ACC112 (cell line): ENCODE data around the gene SPECC1L.
A peak's percentile ranks its signal among the peaks of the same experiment; 100 is the strongest.
"Not testable (repeated sequence)": the region's sequence is repeated elsewhere in the genome, so short reads cannot be mapped to it uniquely, and the experiment has no call there.

Source experiments
- H2AFZ ChIP-seq: fragments of 200-600 bp; sonication (generic); one replicate; pipeline ENCODE4 v1.6.0; 2017; ENCODE audit warnings: antibody characterized with exemption, low read length; ENCODE audit not compliant: unreplicated experiment
- H3K27ac ChIP-seq: fragments of 200-600 bp; sonication (generic); 2 replicates; pipeline ENCODE4 v1.5.1; 2014; ENCODE audit warnings: low read depth, mild to moderate bottlenecking, antibody characterized with exemption, low read length, moderate library complexity
- H3K27me3 ChIP-seq: fragments of 200-600 bp; sonication (generic); 2 replicates; pipeline ENCODE4 v1.6.1; 2014; ENCODE audit warnings: mild to moderate bottlenecking, antibody characterized with exemption, low read length, moderate library complexity, mixed read lengths; ENCODE audit not compliant: insufficient read depth
- H3K36me3 ChIP-seq: fragments of 200-600 bp; sonication (generic); 2 replicates; pipeline ENCODE4 v1.6.1; 2016; ENCODE audit warnings: mild to moderate bottlenecking, antibody characterized with exemption, low read length, moderate library complexity, mixed read lengths; ENCODE audit not compliant: insufficient read depth
- H3K4me1 ChIP-seq: fragments of 200-600 bp; sonication (generic); one replicate; pipeline ENCODE4 v1.6.1; 2016; ENCODE audit warnings: low read length, mixed read lengths; ENCODE audit not compliant: insufficient read depth, unreplicated experiment, control insufficient read depth
- H3K4me3 ChIP-seq: fragments of 200-600 bp; sonication (generic); 2 replicates; pipeline ENCODE4 v1.5.1; 2014; ENCODE audit warnings: mild to moderate bottlenecking, low read depth, low read length
- H3K79me2 ChIP-seq: fragments of 200-600 bp; sonication (generic); one replicate; pipeline ENCODE4 v1.6.0; 2016; ENCODE audit warnings: low read length; ENCODE audit not compliant: control insufficient read depth, unreplicated experiment, insufficient read depth

Gene SPECC1L

DNA sequence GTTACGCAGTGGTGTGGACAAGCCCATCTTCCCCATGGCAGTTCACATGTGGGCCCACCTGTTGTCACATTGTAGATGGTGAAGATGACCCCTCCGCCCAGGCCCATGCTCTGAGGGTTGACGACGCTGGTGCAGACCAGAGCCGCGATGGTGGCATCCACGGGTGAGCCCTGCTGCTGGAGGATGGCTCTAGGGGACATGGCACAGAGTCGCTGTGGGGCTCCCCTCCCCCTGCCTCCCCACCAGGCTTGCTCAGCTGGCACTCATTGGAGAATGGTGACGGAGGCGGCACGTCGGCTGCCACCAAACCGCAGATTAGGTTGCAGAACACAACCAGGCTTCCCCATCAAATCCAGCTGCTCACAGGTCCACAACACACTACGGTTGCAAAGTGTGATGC, 36.8 kb upstream of the SPECC1L start:
- Histone ChIP-seq H3K36me3 (no peaks in the 10 kb centered on the region; the same call in 1 of the 2 replicates), H3K4me1 (no peaks in the 10 kb centered on the region), H3K79me2 (peaks cover 20% of the 10 kb centered on the region), H3K4me3 (no peak overlapping the region), H3K27me3 (no peaks in the 10 kb centered on the region), H2AFZ (no peak overlapping the region), H3K27ac (no peak overlapping the region)

DNA sequence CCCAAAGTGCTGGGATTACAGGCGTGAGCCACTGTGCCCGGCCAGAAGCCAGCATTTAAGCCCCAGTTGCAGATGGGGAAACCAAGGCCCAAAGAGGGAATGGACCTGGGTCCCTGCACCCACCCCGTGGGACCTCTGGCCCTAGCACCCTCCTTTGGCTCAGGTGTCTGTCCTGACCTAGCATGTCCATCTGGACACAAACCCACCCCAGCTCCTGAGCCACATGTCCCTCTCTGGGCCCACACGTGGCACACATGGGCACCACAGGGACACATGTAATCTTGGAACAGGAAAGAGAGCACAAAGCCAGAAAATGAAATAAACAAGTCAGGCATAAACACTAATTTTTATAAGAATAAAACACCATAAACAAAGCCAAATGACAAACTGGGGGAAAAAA, 35.3 kb upstream of the SPECC1L start:
- H3K27me3 ChIP-seq = no peaks in the 10 kb centered on the region
- peaks cover 2% of the 10 kb centered on the region for H3K4me1 ChIP-seq
- H3K79me2 ChIP-seq = peaks cover 22% of the 10 kb centered on the region
- no peak overlapping the region for H3K4me3 ChIP-seq
- H2AFZ ChIP-seq = no peak overlapping the region
- no peak overlapping the region for H3K27ac ChIP-seq
- no peaks in the 10 kb centered on the region; the same call in 1 of the 2 replicates for H3K36me3 ChIP-seq

DNA sequence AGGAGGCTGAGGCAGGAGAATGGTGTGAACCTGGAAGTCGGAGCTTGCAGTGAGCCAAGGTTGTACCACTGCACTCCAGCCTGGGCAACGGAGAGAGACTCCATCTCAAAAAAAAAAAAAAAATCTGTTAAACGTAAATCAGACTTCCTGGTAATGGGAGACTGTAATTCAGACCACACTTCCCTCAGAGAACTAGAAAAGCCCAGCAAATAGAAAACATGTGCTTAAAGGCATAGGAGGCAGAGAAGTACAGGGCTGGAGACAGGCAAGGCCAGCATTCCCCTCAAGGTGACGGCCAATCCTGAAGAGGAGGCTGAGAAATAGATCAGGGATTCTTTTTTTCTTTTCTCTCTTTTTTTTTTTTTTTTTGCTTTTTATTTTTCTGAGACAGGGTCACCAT, 34.0 kb upstream of the SPECC1L start:
- Histone ChIP-seq H3K36me3 (no peaks in the 10 kb centered on the region; the same call in 1 of the 2 replicates), H3K27ac (no peak overlapping the region), H3K4me1 (peaks cover 5% of the 10 kb centered on the region), H3K4me3 (no peak overlapping the region), H2AFZ (no peak overlapping the region), H3K27me3 (no peaks in the 10 kb centered on the region), H3K79me2 (peaks cover 26% of the 10 kb centered on the region)

DNA sequence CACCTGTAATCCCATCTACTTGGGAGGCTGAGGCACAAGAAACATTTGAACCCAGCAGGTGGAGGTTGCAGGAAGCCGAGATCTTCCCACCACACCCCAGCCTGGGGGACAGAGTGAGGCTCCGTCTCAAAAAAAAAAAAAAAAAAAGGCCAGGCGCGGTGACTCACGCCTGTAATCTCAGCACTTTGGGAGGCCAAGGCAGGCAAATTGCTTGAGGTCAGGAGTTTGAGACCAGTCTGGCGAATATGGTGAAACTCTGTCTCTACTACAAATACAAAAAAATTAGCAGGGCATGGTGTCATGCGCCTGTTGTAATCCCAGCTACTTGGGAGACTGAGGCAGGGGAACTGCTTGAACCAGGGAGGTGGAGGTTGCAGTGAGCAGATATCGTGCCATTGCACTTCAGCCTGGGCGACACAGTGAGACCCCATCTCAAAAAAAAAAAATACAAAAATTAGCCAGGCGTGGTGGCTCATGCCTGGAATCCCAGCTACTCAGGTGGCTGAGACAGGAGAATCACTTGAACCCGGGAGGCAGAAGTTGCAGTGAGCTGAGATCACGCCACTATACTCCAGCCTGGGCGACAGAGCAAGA, 32.4 kb upstream of the SPECC1L start:
- H2AFZ ChIP-seq, H3K27me3 ChIP-seq, H3K27ac ChIP-seq, H3K36me3 ChIP-seq, H3K4me3 ChIP-seq: not testable (repeated sequence)
- Histone ChIP-seq H3K4me1 (peaks cover 15% of the 10 kb centered on the region), H3K79me2 (peaks cover 39% of the 10 kb centered on the region)

DNA sequence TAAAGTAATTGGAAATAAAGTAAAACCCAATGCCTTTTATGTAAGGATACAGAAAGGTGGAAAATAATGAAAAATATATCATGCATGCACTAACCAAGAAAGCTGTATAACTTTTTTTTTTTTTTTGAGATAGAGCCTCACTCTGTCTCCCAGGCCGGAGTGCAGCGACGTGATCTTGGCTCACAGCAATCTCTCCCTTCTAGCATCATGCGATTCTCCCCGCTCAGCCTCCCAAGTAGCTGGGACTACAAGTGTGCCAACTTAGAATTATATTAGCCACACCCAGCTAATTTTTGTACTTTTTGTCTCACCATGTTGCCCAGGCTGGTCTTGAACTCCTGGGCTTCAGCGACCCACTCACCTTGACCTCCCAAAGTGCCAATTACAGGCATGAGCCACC, 30.2 kb upstream of the SPECC1L start:
- H3K4me1 ChIP-seq = peaks cover 15% of the 10 kb centered on the region
- no peaks in the 10 kb centered on the region for H3K36me3 ChIP-seq
- no peak overlapping the region; the same call in 1 of the 2 replicates for H3K27ac ChIP-seq
- H2AFZ ChIP-seq = no peak overlapping the region
- H3K79me2 ChIP-seq = peaks cover 44% of the 10 kb centered on the region
- no peak overlapping the region for H3K4me3 ChIP-seq
- H3K27me3 ChIP-seq = no peaks in the 10 kb centered on the region

DNA sequence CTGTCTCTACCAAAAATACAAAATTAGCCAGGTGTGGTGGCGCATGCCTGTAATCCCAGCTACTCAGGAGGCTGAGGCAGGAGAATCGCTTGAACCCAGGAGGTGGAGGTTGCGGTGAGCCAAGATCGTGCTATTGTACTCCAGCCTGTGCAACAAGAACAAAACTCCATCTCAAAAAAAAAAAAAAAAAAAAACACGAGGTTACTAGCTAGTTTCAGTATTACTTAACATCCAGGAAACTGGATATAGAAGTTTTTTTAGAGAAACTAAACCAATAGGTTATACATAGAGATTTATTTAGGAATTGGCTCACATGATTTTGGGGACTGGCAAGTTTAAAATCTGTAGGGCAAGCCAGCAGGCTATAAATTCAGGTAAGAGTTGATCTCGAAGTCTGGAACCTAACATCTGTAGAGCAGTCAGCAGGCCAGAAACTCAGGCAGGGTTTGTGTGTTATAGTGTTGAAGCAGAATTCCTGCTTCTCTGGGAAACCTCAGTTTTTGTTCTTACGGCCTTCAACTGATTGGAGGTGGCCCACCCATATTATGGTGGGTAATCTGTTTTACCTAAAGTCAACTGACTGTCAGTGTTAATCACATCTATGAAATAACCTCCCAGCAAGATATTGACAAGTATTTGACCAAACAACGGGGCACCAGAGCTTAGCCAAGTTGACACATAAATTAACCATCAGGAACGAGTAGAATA, 29.5 kb upstream of the SPECC1L start:
- H3K27ac ChIP-seq = 0 out of 2 replicates have a peak overlapping the region, but pooled peaks have one; percentile 6

DNA sequence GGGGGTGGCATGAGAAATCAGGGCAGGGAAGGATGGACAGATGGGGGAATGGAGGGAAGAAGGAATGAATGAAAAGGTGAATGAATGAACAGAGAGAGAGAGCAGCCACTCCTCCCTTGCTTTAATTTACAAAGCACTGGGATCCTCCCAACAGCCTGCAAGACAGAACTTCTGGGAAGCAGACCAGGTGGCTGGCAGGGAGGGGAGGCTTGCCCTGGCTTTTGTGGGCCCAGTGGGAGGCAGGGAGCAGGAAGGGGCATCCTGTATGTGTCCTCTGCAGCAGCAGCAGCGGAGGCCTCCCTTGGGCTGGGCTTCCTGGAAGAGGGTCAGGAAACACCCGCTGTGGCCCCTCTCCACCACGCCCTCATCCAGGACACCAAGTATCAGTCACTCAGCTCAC, 27.2 kb upstream of the SPECC1L start:
- peak overlapping the region; percentile 99 for H3K27ac ChIP-seq
- not testable (repeated sequence) for H2AFZ ChIP-seq, H3K36me3 ChIP-seq, H3K27me3 ChIP-seq
- H3K4me1 ChIP-seq = peaks cover 26% of the 10 kb centered on the region
- H3K4me3 ChIP-seq = peak overlapping the region; percentile 86
- H3K79me2 ChIP-seq = peaks cover 27% of the 10 kb centered on the region

More for the DNA sequence above, 29.5 kb upstream of the SPECC1L start:
- not testable (repeated sequence) for H3K4me3 ChIP-seq, H3K36me3 ChIP-seq, H2AFZ ChIP-seq, H3K27me3 ChIP-seq
- Histone ChIP-seq H3K79me2 (peaks cover 38% of the 10 kb centered on the region), H3K4me1 (peaks cover 15% of the 10 kb centered on the region)

DNA sequence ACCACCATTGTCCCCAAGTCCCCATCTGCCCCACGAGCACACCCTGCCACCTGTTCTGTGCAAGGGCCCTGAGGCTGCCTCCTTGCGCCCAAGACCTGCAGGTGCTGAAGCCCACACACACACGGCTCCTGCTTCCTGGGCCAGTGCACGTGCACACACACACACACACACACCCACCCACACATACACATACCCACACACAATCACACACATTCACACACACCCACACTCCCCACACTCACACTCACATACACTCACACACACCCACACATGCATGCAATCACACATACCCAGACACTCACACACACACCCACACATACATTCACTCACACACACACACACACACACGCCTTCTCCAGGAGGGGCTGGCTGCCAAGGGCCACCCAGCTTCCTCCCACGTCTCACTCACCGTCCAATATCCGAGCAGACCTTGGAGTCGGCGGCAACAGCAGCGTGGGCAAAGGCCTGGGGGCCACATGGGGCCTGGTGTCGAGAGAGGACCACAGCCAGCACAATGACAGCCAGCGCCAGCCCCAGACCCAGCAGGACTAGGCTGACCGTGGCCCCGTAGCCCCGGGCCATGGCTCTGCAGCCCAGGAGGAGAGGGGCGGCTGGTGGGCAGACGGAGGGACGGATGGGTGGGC, 26.4 kb upstream of the SPECC1L start:
- Histone ChIP-seq H3K79me2 (peaks cover 27% of the 10 kb centered on the region), H3K27ac (peak overlapping the region; percentile 99), H2AFZ (no peak overlapping the region), H3K4me3 (peak overlapping the region; percentile 86), H3K36me3 (no peaks in the 10 kb centered on the region), H3K4me1 (peaks cover 26% of the 10 kb centered on the region), H3K27me3 (no peaks in the 10 kb centered on the region)

DNA sequence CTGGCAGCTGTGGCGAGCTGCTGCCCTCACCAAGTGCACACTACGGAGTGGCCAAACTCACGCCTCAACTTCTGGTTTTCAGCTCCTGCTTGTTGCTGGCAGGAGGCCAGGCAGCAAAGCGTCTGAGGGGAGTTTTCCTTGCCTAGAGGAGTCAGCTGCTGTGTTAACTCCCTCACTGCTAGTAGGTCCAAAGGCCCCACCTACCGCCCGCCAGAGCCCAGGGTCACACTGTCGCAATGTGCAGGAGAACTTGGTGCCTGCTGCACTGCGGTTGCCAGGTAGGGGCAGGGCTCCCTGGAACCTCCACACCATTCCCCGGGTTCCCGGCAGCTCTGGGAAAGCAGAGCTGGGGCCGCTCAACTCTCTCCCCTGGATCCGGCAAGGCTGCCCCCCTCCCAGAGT, 25.6 kb upstream of the SPECC1L start, which contains the start of gene GGT5:
TSS of gene GGT5 (minus strand) at position 53 of the 402 bp plus-strand sequence. CDS start 357 bp downstream, outside the sequence.
- Histone ChIP-seq H3K4me1 (peaks cover 26% of the 10 kb centered on the region), H3K79me2 (peaks cover 27% of the 10 kb centered on the region), H3K27ac (peak within 1 kb of the TSS; percentile 99), H3K4me3 (peak within 1 kb of the TSS; percentile 86)
- not testable (repeated sequence) for H3K27me3 ChIP-seq, H2AFZ ChIP-seq, H3K36me3 ChIP-seq

DNA sequence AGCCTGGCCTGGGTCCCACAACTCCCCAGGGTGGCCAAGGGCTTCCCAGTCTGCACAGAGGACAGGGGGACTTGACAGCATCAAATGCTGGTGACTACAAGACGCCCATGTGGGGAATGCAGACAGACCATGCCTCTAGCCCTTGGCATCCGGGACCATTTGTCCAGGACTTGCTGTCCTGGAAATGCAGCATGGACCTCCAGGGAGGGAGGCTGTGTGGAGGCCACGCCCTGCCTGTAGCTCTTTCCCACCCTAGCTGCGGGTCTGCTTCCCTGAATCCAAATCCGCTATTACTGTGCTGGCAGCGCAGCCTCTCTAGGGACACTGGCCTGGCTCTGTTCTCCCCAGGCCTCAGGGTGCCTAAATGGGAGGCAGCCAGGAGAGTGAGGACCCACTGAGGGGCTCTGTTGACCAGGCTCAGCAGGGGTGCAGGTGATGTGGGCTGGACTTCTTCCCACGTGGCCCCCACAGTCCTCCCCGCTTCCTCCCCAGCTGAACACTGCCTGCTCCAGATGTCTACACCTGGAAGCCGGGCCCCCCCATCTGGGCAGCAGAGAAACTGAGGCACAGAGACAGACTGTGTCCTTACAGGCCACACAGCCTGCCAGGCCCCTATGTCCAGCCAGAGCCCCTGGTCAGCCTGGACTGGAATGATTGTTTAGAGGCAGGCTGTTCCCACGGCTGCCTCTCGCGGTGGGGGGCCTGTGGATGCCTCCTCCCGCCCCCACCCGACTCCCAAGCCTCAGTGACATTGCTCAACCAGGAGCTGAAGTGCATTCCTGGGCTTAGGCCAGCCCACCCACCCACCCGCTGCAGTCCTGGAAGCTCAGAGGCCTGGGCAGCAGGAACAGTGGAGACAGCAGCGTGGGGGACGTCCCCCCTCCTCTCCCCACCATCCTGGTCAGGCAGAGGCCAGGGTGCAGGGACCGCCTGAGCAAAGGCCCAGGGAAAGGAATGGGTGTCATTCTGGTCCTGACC, 24.8 kb upstream of the SPECC1L start:
- H3K36me3 ChIP-seq, H3K27me3 ChIP-seq, H2AFZ ChIP-seq: not testable (repeated sequence)
- Histone ChIP-seq H3K4me3 (peak overlapping the region; percentile 86), H3K79me2 (peaks cover 21% of the 10 kb centered on the region), H3K4me1 (peaks cover 21% of the 10 kb centered on the region), H3K27ac (peak overlapping the region; percentile 99)
